A673 (cell line): ENCODE measurements around the gene MRPS2.
"Not testable (repeated sequence)": the region's sequence is repeated elsewhere in the genome, so short reads cannot be mapped to it uniquely, and the experiment has no call there.

Experiments used
- EZH2 ChIP-seq: fragments of 200-600 bp; sonication (generic); IDR thresholded peaks from 2 replicates; pipeline ENCODE4 v1.6.1; 2017; ENCODE audit warnings: borderline replicate concordance, low read depth, mild to moderate bottlenecking, mixed read lengths, antibody characterized with exemption, low read length; ENCODE audit not compliant: poor library complexity, severe bottlenecking
- TF ChIP-seq, protein P1 (sequence below): fragments of 300-800, 200-600 bp; sonication (generic); conservative IDR thresholded peaks from 2 replicates; pipeline ENCODE4 v1.5.1; 2017; ENCODE audit warnings: low read depth, mild to moderate bottlenecking, antibody characterized with exemption, low read length, moderate library complexity, mixed read lengths

DNA sequence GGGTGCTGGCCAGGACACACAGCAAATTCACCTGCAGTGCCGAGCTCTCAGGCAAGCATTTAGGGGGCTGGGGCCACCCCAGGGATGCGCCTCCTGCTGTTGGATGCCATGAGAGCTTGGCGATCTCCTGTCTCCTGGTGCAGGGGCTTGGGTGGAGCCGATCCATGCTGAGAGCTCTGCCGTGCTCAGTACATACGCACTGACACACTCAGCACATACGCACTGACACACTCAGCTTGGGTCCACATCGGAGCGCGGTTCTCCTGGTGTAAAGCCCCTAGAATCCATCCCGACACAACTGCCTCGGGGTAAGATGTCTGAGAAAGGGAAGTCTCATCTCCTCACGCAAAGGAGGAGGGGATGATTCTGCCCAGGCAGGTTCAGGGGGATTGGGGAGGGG, 35.1 kb downstream of the MRPS2 start:
- TF ChIP-seq EZH2 = not testable (repeated sequence)
- TF ChIP-seq, protein P1, sequence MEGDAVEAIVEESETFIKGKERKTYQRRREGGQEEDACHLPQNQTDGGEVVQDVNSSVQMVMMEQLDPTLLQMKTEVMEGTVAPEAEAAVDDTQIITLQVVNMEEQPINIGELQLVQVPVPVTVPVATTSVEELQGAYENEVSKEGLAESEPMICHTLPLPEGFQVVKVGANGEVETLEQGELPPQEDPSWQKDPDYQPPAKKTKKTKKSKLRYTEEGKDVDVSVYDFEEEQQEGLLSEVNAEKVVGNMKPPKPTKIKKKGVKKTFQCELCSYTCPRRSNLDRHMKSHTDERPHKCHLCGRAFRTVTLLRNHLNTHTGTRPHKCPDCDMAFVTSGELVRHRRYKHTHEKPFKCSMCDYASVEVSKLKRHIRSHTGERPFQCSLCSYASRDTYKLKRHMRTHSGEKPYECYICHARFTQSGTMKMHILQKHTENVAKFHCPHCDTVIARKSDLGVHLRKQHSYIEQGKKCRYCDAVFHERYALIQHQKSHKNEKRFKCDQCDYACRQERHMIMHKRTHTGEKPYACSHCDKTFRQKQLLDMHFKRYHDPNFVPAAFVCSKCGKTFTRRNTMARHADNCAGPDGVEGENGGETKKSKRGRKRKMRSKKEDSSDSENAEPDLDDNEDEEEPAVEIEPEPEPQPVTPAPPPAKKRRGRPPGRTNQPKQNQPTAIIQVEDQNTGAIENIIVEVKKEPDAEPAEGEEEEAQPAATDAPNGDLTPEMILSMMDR = not testable (repeated sequence)
